H1 (cell line): ENCODE results near the gene TSPAN5. TPM values are rescaled to one million over a fixed set of nuclear protein-coding genes. Genes with fewer than 3 reads are reported as not detected.

Source experiments
- CTCF ChIA-PET: fragments of 300-600 bp; sonication (Branson Sonifier 250); formaldehyde crosslinking; loops from one replicate; lab custom pipeline; 2021; ENCODE audit not compliant: partially characterized antibody; lab: Charles Lee
- POLR2A ChIA-PET: fragments of 300-600 bp; sonication (Branson Sonifier 250); formaldehyde crosslinking; loops from one replicate; lab custom pipeline; 2021; ENCODE audit warnings: inconsistent platforms; ENCODE audit not compliant: partially characterized antibody; lab: Charles Lee
- DNase-seq, 2 experiments: peaks; one replicate each; pipeline versions ENCODE4 v3.0.0 to v3.0.0-alpha.2; 2010 to 2022; ENCODE audit warnings: low spot score in 2 of 2, low read depth in 1 of 2, mixed read lengths in 1 of 2
- FAIRE-seq: peaks from 2 replicates; lab custom pipeline; 2011; peaks lifted over from hg19 to GRCh38; lab: Jason Lieb, UNC
- H2AFZ ChIP-seq: 2 replicates; pipeline ENCODE4 v1.8.1; 2012; ENCODE audit warnings: low read length, inconsistent platforms
- H2AK5ac ChIP-seq: 2 replicates; pipeline ENCODE4 v1.6.1; 2013; ENCODE audit warnings: low read depth, low read length
- H2BK120ac ChIP-seq: replicated peaks from 2 replicates; pipeline ENCODE3; 2013; ENCODE audit warnings: low read depth, low read length, inconsistent platforms
- H2BK12ac ChIP-seq: 2 replicates; pipeline ENCODE4 v1.6.1; 2013; ENCODE audit warnings: low read depth, low read length
- H2BK15ac ChIP-seq: 2 replicates; pipeline ENCODE4 v1.6.1; 2013; ENCODE audit warnings: low read length
- H2BK20ac ChIP-seq: 2 replicates; pipeline ENCODE4 v1.6.1; 2013; ENCODE audit warnings: low read length
- H2BK5ac ChIP-seq: 2 replicates; pipeline ENCODE4 v1.6.1; 2013; ENCODE audit warnings: low read depth, low read length
- H3K14ac ChIP-seq: 2 replicates; pipeline ENCODE4 v1.6.1; 2013; ENCODE audit warnings: inconsistent platforms; ENCODE audit not compliant: insufficient read length
- H3K18ac ChIP-seq: 2 replicates; pipeline ENCODE4 v1.6.1; 2013; ENCODE audit warnings: low read length; ENCODE audit errors: extremely low read depth
- H3K23ac ChIP-seq: 2 replicates; pipeline ENCODE4 v1.6.1; 2013; ENCODE audit warnings: inconsistent platforms; ENCODE audit not compliant: insufficient read length
- H3K23me2 ChIP-seq: 2 replicates; pipeline ENCODE4 v1.6.1; 2013; ENCODE audit warnings: low read depth, low read length
- H3K27ac ChIP-seq: 2 replicates; pipeline ENCODE4 v1.6.1; 2011; ENCODE audit warnings: low read depth, low read length, inconsistent platforms
- H3K27me3 ChIP-seq, 4 experiments: replicated peaks in 1 of 4; 1 replicate in 1 of 4; 2 replicates in 3 of 4; pipeline versions ENCODE4 v1.6.1 to v1.8.1; 2011 to 2013; ENCODE audit warnings: low read length in 3 of 4, mild to moderate bottlenecking in 3 of 4, inconsistent platforms in 2 of 4, mixed read lengths in 2 of 4, moderate library complexity in 1 of 4; ENCODE audit not compliant: control insufficient read depth in 3 of 4, insufficient read depth in 3 of 4; ENCODE audit errors: extremely low read depth in 1 of 4
- H3K36me3 ChIP-seq, 4 experiments: 2 replicates each; pipeline versions ENCODE4 v1.6.1 to v1.8.1; 2011 to 2013; ENCODE audit warnings: mild to moderate bottlenecking in 4 of 4, low read length in 3 of 4, moderate library complexity in 2 of 4, control low read depth in 1 of 4, inconsistent platforms in 1 of 4; ENCODE audit not compliant: insufficient read depth in 4 of 4, control insufficient read depth in 2 of 4
- H3K4ac ChIP-seq: replicated peaks from 2 replicates; pipeline ENCODE3; 2013; ENCODE audit warnings: low read length, low read depth, mixed read lengths, inconsistent platforms; ENCODE audit not compliant: insufficient read length
- H3K4me1 ChIP-seq, 4 experiments: replicated peaks in 1 of 4; 1 replicate in 1 of 4; 2 replicates in 3 of 4; pipeline versions ENCODE4 v1.6.1 to v1.8.1; 2011 to 2013; ENCODE audit warnings: low read length in 3 of 4, inconsistent platforms in 2 of 4, mixed read lengths in 1 of 4; ENCODE audit not compliant: insufficient read depth in 4 of 4, control insufficient read depth in 3 of 4
- H3K4me2 ChIP-seq, 2 experiments: 2 replicates each; pipeline versions ENCODE4 v1.6.1 to v1.8.1; 2011 to 2013; ENCODE audit warnings: low read depth in 2 of 2, low read length in 2 of 2, control low read depth in 1 of 2, inconsistent platforms in 1 of 2, mild to moderate bottlenecking in 1 of 2; ENCODE audit not compliant: insufficient read depth in 1 of 2
- H3K4me3 ChIP-seq, 4 experiments: fragments of 200-600, 300-600 bp in 1 of 4; sonication (generic), shearing (Covaris generic), sonication (Bioruptor Twin) in 1 of 4; 2 replicates each; pipeline versions ENCODE4 v1.5.1 to v1.8.1; 2011 to 2016; ENCODE audit warnings: low read length in 4 of 4, low read depth in 3 of 4, control low read depth in 2 of 4, inconsistent platforms in 2 of 4, mild to moderate bottlenecking in 2 of 4, mixed read lengths in 1 of 4, moderate library complexity in 1 of 4; ENCODE audit not compliant: insufficient read depth in 2 of 4; ENCODE audit errors: extremely low read depth in 1 of 4
- H3K56ac ChIP-seq: replicated peaks from 2 replicates; pipeline ENCODE3; 2013; ENCODE audit warnings: low read depth, mild to moderate bottlenecking, mixed read lengths, low read length, inconsistent platforms; ENCODE audit not compliant: insufficient read length
- H3K79me1 ChIP-seq: 2 replicates; pipeline ENCODE4 v1.6.1; 2013; ENCODE audit warnings: low read depth, low read length, control low read depth
- H3K79me2 ChIP-seq, 2 experiments: 2 replicates each; pipeline versions ENCODE4 v1.6.1 to v1.8.1; 2012 to 2013; ENCODE audit warnings: low read length in 2 of 2, mild to moderate bottlenecking in 2 of 2, inconsistent platforms in 1 of 2; ENCODE audit not compliant: insufficient read depth in 2 of 2, control insufficient read depth in 1 of 2
- H3K9ac ChIP-seq, 4 experiments: replicated peaks in 1 of 4; 1 replicate in 1 of 4; 2 replicates in 3 of 4; pipeline versions ENCODE4 v1.6.1 to v1.8.1; 2011 to 2013; ENCODE audit warnings: low read depth in 3 of 4, low read length in 3 of 4, control low read depth in 2 of 4, mild to moderate bottlenecking in 2 of 4, moderate library complexity in 2 of 4, inconsistent platforms in 1 of 4; ENCODE audit errors: extremely low read depth in 1 of 4
- H3K9me3 ChIP-seq, 2 experiments: 2 replicates each; pipeline versions ENCODE4 v1.6.1 to v1.8.1; 2012 to 2013; ENCODE audit warnings: mild to moderate bottlenecking in 2 of 2, moderate library complexity in 2 of 2, control low read depth in 1 of 2, inconsistent platforms in 1 of 2, low read depth in 1 of 2, low read length in 1 of 2, mixed read lengths in 1 of 2; ENCODE audit not compliant: insufficient read depth in 2 of 2
- H4K20me1 ChIP-seq, 2 experiments: replicated peaks in 1 of 2; 2 replicates each; pipeline versions ENCODE3 to v1.8.1; 2011 to 2013; ENCODE audit warnings: inconsistent platforms in 2 of 2, low read length in 2 of 2, mild to moderate bottlenecking in 1 of 2; ENCODE audit not compliant: insufficient read depth in 2 of 2, control insufficient read depth in 1 of 2
- H4K5ac ChIP-seq: 2 replicates; pipeline ENCODE4 v1.6.1; 2013; ENCODE audit warnings: low read length, low read depth, mixed read lengths, inconsistent platforms; ENCODE audit not compliant: insufficient read length
- H4K8ac ChIP-seq: 2 replicates; pipeline ENCODE4 v1.8.0; 2013; ENCODE audit warnings: mild to moderate bottlenecking, moderate library complexity, low read length, inconsistent platforms; ENCODE audit not compliant: insufficient read depth; ENCODE audit errors: extremely low read depth
- H4K91ac ChIP-seq: replicated peaks from 2 replicates; pipeline ENCODE3; 2013; ENCODE audit warnings: low read length, mixed read lengths, inconsistent platforms; ENCODE audit not compliant: insufficient read length
- BRCA1 ChIP-seq: IDR thresholded peaks from 2 replicates; pipeline ENCODE4 v1.6.1; 2012; ENCODE audit warnings: low read depth, low read length, improper control_type of control experiment
- CHD2 ChIP-seq: IDR thresholded peaks from 2 replicates; pipeline ENCODE4 v1.6.1; 2012; ENCODE audit warnings: low read length, improper control_type of control experiment
- KDM4A ChIP-seq: IDR thresholded peaks from one replicate; pipeline ENCODE4 v1.7.1; 2012; ENCODE audit warnings: low read depth, mild to moderate bottlenecking, moderate library complexity, low read length, inconsistent platforms; ENCODE audit not compliant: severe bottlenecking
- RAD21 ChIP-seq, 2 experiments: IDR thresholded peaks in 1 of 2; conservative IDR thresholded peaks in 1 of 2; 2 replicates each; pipeline ENCODE4 v1.6.1; 2011; ENCODE audit warnings: low read depth in 2 of 2, low read length in 2 of 2, improper control_type of control experiment in 1 of 2, inconsistent platforms in 1 of 2, mild to moderate bottlenecking in 1 of 2, moderate library complexity in 1 of 2
- SP2 ChIP-seq: IDR thresholded peaks from 2 replicates; pipeline ENCODE4 v1.6.1; 2012; ENCODE audit warnings: mild to moderate bottlenecking, low read length, inconsistent platforms
- SRF ChIP-seq: IDR thresholded peaks from 2 replicates; pipeline ENCODE4 v1.6.1; 2011; ENCODE audit warnings: mild to moderate bottlenecking, low read depth, low read length, moderate library complexity
- TEAD4 ChIP-seq: IDR thresholded peaks from 2 replicates; pipeline ENCODE4 v1.6.1; 2012; ENCODE audit warnings: low read depth, low read length, inconsistent platforms, mixed read lengths
- WGBS, 2 experiments: shearing (Covaris generic) in 1 of 2; methylation state at CpG; one replicate each; pipeline versions ENCODE4 v1.1.6 to v1.1.7; 2013 to 2015; ENCODE audit warnings: low lambda C conversion rate in 2 of 2, mixed read lengths in 2 of 2, inconsistent platforms in 1 of 2, low coverage in 1 of 2, missing lambda C conversion rate in 1 of 2; ENCODE audit not compliant: insufficient replicate concordance in 2 of 2, insufficient coverage in 1 of 2, insufficient read length in 1 of 2; ENCODE audit errors: extremely low coverage in 1 of 2, missing lambda C conversion rate in 1 of 2; 5-methylcytosine and 5-hydroxymethylcytosine counted together
- polyA plus RNA-seq, 7 experiments: library from polyadenylated mRNA; depleted of rRNA in 3 of 7; stranded (reverse) in 5 of 7; unstranded in 2 of 7; fragments of >200 nt in 5 of 7; fragments of 200-250 nt in 2 of 7; gene quantifications; 1 replicate in 5 of 7; 2 replicates in 1 of 7; 4 replicates in 1 of 7; pipeline versions ENCODE4 v1.2.1 to v1.2.3, GENCODE V29; 2011 to 2013; ENCODE audit warnings: missing spikeins in 2 of 7, mixed read lengths in 2 of 7
- total RNA-seq: library from RNA; stranded (reverse); fragmentation: NEBNext Ultra II Directional; extraction: Animal tissue kit (Norgen Biotek cat#: 25700); gene quantifications from 2 replicates; pipeline ENCODE4 v1.2.1, GENCODE V29; 2021
- TF ChIP-seq, protein P1 (sequence below), 3 experiments: IDR thresholded peaks; 1 replicate in 2 of 3; 2 replicates in 1 of 3; pipeline versions ENCODE4 v1.5.1 to v1.6.1; 2011; ENCODE audit warnings: low read length in 3 of 3, mild to moderate bottlenecking in 3 of 3, inconsistent platforms in 2 of 3, low read depth in 1 of 3, moderate library complexity in 1 of 3; ENCODE audit not compliant: insufficient read depth in 1 of 3; ENCODE audit errors: control extremely low read depth in 1 of 3

TSPAN5 gene
- total and polyA plus RNA-seq, 2 of the 8 experiments (the other 6 are each of a cell fraction or from before 2014, with no cell fraction given) = 17.6 to 21.2 TPM

DNA sequence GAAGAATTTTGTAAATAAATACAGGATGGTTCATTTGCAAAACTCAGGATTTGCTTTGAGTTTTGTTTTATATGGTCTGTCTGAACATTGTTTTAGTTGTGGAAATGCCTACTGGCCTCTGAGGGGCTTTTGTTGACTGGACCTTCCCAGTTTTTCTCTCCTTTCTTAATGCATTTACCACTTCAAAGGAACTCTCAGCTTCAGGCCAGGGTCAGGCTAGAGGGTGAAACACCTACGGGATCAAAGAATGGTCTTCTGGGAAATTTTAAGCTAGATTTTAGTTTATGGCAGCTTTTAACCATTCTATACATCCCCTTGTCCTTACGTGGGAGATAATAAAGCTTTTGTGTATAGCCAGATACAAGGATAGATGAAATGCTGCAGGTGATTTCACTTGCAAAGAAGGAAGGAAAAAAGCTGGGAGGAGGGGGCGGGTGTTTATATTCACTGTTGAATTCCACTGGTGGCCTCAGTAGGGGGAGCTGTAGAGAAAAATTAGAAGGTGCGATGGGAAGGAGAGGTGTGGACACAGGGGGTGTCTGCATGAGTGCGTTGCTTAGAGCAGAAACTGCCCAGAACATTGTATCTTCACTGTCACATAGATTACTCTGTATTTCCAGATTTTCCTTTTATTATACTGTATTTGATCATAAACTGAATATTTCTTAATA is 151.8 kb downstream of the TSPAN5 start:
- H2BK120ac ChIP-seq = no peak overlapping the region
- no peak overlapping the region for H3K4me3 ChIP-seq
- H3K9me3 ChIP-seq = no peaks in the 10 kb centered on the region
- H3K23me2 ChIP-seq = no peaks in the 10 kb centered on the region
- no peak overlapping the region for H3K9ac ChIP-seq
- no peaks in the 10 kb centered on the region for H4K20me1 ChIP-seq
- no peak overlapping the region for H2AFZ ChIP-seq
- TF ChIP-seq, protein P1, sequence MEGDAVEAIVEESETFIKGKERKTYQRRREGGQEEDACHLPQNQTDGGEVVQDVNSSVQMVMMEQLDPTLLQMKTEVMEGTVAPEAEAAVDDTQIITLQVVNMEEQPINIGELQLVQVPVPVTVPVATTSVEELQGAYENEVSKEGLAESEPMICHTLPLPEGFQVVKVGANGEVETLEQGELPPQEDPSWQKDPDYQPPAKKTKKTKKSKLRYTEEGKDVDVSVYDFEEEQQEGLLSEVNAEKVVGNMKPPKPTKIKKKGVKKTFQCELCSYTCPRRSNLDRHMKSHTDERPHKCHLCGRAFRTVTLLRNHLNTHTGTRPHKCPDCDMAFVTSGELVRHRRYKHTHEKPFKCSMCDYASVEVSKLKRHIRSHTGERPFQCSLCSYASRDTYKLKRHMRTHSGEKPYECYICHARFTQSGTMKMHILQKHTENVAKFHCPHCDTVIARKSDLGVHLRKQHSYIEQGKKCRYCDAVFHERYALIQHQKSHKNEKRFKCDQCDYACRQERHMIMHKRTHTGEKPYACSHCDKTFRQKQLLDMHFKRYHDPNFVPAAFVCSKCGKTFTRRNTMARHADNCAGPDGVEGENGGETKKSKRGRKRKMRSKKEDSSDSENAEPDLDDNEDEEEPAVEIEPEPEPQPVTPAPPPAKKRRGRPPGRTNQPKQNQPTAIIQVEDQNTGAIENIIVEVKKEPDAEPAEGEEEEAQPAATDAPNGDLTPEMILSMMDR (IDR thresholded peaks at IDR 0.05; ENCODE audit: control extremely low read depth in 1 of 3, insufficient read depth in 1 of 3, low read depth in 1 of 3, low read length in 3 of 3) = peak; percentile 36 to 60 (median 57)
- TF ChIP-seq RAD21 (IDR thresholded peaks at IDR 0.05 in 1 of 2, conservative IDR thresholded peaks at IDR 0.05 in 1 of 2; ENCODE audit: low read depth in 2 of 2, low read length in 2 of 2) (peak; percentile 57 to 67), CHD2 (no peak), KDM4A (no peak), TEAD4 (0 out of 2 replicates have a peak, but pooled peaks have one; percentile 14), BRCA1 (no peak), SP2 (no peak), SRF (no peak)
- H3K18ac ChIP-seq = no peak overlapping the region
- no peaks in the 10 kb centered on the region for H3K27me3 ChIP-seq
- no peak overlapping the region for H4K5ac ChIP-seq
- H2BK15ac ChIP-seq = no peak overlapping the region
- H3K4ac ChIP-seq = no peak overlapping the region
- FAIRE-seq (no peak), DNase-seq (no peak)
- POLR2A ChIA-PET = no interaction called here
- CTCF ChIA-PET = interaction anchor here (0.6 to 2.3 kb wide), 28 partner anchors 10 to 580 kb away, joined by 3 to 15 read pairs (median 4); partner anchors contain the start of gene TSPAN5
- no peak overlapping the region for H2BK12ac ChIP-seq
- 25% methylated on average over 5 of the region's 5 CpGs; no CpG with 5 or more reads in 1 of the 2 experiments for WGBS, 2 experiments
- no peak overlapping the region for H3K56ac ChIP-seq
- no peaks in the 10 kb centered on the region for H3K36me3 ChIP-seq
- no peak overlapping the region for H3K4me2 ChIP-seq
- H3K79me1 ChIP-seq = no peaks in the 10 kb centered on the region; the same call in 1 of the 2 replicates
- peaks cover 0 to 3% (median under 1%) of the 10 kb centered on the region in 4 experiments; a peak in 2 of 7 replicates for H3K4me1 ChIP-seq
- no peak overlapping the region for H4K8ac ChIP-seq
- no peak overlapping the region for H4K91ac ChIP-seq
- H3K23ac ChIP-seq = no peak overlapping the region
- H2BK20ac ChIP-seq = no peak overlapping the region
- no peak overlapping the region for H3K27ac ChIP-seq
- H3K79me2 ChIP-seq = no peaks in the 10 kb centered on the region
- no peak overlapping the region for H2AK5ac ChIP-seq
- H3K14ac ChIP-seq = no peak overlapping the region
- H2BK5ac ChIP-seq = no peak overlapping the region
